Suprapubic skin (tissue), 4 donors: Measurements from ENCODE around the gene HTR3C. TPM values are rescaled to one million over a fixed set of nuclear protein-coding genes. Genes with fewer than 3 reads are reported as not detected.

Source experiments
- DNase-seq, 2 donors: peaks; one replicate each; pipeline ENCODE4 v3.0.0-alpha.2; 2019; ENCODE audit warnings: low spot score in 2 of 2
- H3K27ac ChIP-seq: fragments of 200-600 bp; sonication (generic); one replicate; pipeline ENCODE4 v1.5.1; 2019
- H3K27me3 ChIP-seq: fragments of 200-600 bp; sonication (generic); one replicate; pipeline ENCODE4 v1.5.1; 2019
- H3K36me3 ChIP-seq: fragments of 200-600 bp; sonication (generic); one replicate; pipeline ENCODE4 v1.5.1; 2019
- H3K4me1 ChIP-seq: fragments of 200-600 bp; sonication (generic); one replicate; pipeline ENCODE4 v1.5.1; 2019
- H3K4me3 ChIP-seq: fragments of 200-600 bp; sonication (generic); one replicate; pipeline ENCODE4 v1.5.1; 2019; ENCODE audit warnings: mild to moderate bottlenecking
- H3K9me3 ChIP-seq: fragments of 200-600 bp; sonication (generic); one replicate; pipeline ENCODE4 v1.5.1; 2019
- EP300 ChIP-seq: sonication (generic); formaldehyde crosslinking; IDR thresholded peaks from one replicate; pipeline ENCODE4 v1.6.1; 2017; ENCODE audit warnings: antibody characterized with exemption
- WGBS: methylation state at CpG from one replicate; pipeline ENCODE4 v1.1.5; 2018; 5-methylcytosine and 5-hydroxymethylcytosine counted together
- total RNA-seq, 4 donors: library from RNA; depleted of rRNA; stranded (reverse); fragments of >200 nt; gene quantifications; one replicate each; pipeline ENCODE4 v1.1.0, GENCODE V29; 2016

The HTR3C gene
- total RNA-seq, 4 donors from 2014 or later: not detected

DNA sequence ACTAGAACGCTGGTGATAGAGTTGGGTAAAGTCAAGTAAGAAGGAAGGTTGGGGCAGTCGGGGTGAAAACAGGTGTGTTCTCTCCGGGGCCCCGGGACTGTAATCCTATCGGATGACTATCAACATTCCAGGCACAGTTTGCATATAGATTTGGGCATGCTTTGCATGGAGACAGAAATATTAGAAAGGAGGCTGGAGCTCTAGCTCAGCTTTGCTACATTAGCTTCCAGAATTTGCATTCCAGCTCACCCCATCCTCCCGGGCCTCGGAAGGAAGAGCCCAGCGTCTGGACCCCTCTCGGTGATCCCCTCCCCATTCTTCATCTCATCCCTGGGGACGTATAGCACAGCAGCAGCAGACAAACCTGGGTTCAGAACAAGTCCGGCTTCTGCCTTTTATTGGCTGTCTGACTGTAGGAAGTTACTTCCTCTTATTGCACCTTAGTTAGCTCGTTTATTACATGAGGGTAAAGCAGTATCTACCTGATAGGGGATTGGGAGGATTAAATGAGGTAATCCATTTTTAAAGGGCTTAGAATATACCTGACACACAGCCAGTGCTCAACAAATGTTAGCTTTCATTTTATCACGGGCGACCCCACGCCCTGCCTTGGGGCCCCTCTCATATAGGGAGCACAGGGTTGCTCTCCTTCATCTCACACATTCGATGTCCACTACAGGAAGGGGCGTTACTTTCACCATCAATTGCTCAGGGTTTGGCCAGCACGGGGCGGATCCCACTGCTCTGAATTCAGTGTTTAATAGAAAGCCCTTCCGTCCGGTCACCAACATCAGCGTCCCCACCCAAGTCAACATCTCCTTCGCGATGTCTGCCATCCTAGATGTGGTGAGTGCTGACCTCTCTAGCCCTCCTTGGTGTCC is 47.2 kb downstream of the HTR3C start:
- TF ChIP-seq EP300: no peak
- no peak overlapping the region for H3K27ac ChIP-seq
- no peaks in the 10 kb centered on the region for H3K4me1 ChIP-seq
- 68% methylated on average over 24 of the region's 24 CpGs for WGBS
- H3K4me3 ChIP-seq: no peak overlapping the region
- H3K36me3 ChIP-seq: no peaks in the 10 kb centered on the region
- H3K9me3 ChIP-seq: no peaks in the 10 kb centered on the region
- no peak for DNase-seq
- no peaks in the 10 kb centered on the region for H3K27me3 ChIP-seq

Other genes starting within 250 kb of the HTR3C start
- gene MAP6D1, start 227.5 kb upstream of the HTR3C start, total RNA-seq: 1 to 10 TPM; 4.7 to 7.9 (median 5.7) TPM
- 10 to 100 TPM; 26.5 to 41.3 (median 32.9) TPM for gene PARL, start 168.2 kb upstream of the HTR3C start, total RNA-seq
- gene ABCC5, start 35.2 kb upstream of the HTR3C start, total RNA-seq: 10 to 100 TPM; 10.5 to 18.3 (median 13.8) TPM
- not detected for gene HTR3D, start 21.3 kb upstream of the HTR3C start, total RNA-seq
- 1 to 10 TPM in 1 of 4 donors, not detected in 3; 1.1 TPM for gene HTR3E, start 44.0 kb downstream of the HTR3C start, total RNA-seq
- gene EIF2B5, start 82.3 kb downstream of the HTR3C start, total RNA-seq: 10 to 100 TPM; 34.6 to 70.9 (median 46.2) TPM
- gene DVL3, start 102.3 kb downstream of the HTR3C start, total RNA-seq: 10 to 100 TPM; 53.6 to 72.7 (median 56.1) TPM
- 100 to 1,000 TPM; 112 to 137 (median 121) TPM for gene AP2M1, start 121.8 kb downstream of the HTR3C start, total RNA-seq
- gene ABCF3, start 133.2 kb downstream of the HTR3C start, total RNA-seq: 100 to 1,000 TPM in 1 of 4 donors, 10 to 100 TPM in 3; 44.8 to 121 (median 71.1) TPM
- under 1 TPM in 1 of 4 donors, not detected in 3; 0.24 TPM for gene VWA5B2, start 176.5 kb downstream of the HTR3C start, total RNA-seq
- gene ALG3, start 195.9 kb downstream of the HTR3C start, total RNA-seq: 10 to 100 TPM; 36.6 to 63.0 (median 59.2) TPM
- 10 to 100 TPM in 2 of 4 donors, 1 to 10 TPM in 2; 4.3 to 11.8 (median 10.0) TPM for gene EEF1AKMT4, start 196.6 kb downstream of the HTR3C start, total RNA-seq
- gene CAMK2N2, start 208.5 kb downstream of the HTR3C start, total RNA-seq: not detected
- gene ECE2, start 223.0 kb downstream of the HTR3C start, total RNA-seq: not detected
- gene PSMD2, start 246.2 kb downstream of the HTR3C start, total RNA-seq: 100 to 1,000 TPM; 118 to 221 (median 197) TPM